Memory B cell (primary cell): ENCODE results near the gene PLSCR4.

Experiments
- ATAC-seq: fragments of 150-1000 bp; cut with Tn5 transposase; 2 replicates; pipeline ENCODE4 v1.10.0; 2021; ENCODE audit warnings: low read depth, mild to moderate bottlenecking, moderate library complexity
- DNase-seq, 2 donors: peaks; one replicate each; pipeline ENCODE4 v3.0.0; 2022; ENCODE audit warnings: low spot score in 2 of 2
- H3K27ac Mint-ChIP-seq: one replicate; pipeline ENCODE4 v1.8.0; 2022; ENCODE audit warnings: mild to moderate bottlenecking, moderate library complexity, mixed read lengths
- H3K27me3 Mint-ChIP-seq: one replicate; pipeline ENCODE4 v1.8.0; 2022; ENCODE audit warnings: mixed read lengths
- H3K36me3 Mint-ChIP-seq: one replicate; pipeline ENCODE4 v1.8.0; 2022; ENCODE audit warnings: mild to moderate bottlenecking, mixed read lengths
- H3K4me1 Mint-ChIP-seq: one replicate; pipeline ENCODE4 v1.8.0; 2022; ENCODE audit warnings: mixed read lengths
- H3K4me3 Mint-ChIP-seq: one replicate; pipeline ENCODE4 v1.8.0; 2022; ENCODE audit warnings: mild to moderate bottlenecking, moderate library complexity, mixed read lengths
- H3K9me3 Mint-ChIP-seq: one replicate; pipeline ENCODE4 v1.8.0; 2022; ENCODE audit warnings: mixed read lengths

PLSCR4 gene

DNA sequence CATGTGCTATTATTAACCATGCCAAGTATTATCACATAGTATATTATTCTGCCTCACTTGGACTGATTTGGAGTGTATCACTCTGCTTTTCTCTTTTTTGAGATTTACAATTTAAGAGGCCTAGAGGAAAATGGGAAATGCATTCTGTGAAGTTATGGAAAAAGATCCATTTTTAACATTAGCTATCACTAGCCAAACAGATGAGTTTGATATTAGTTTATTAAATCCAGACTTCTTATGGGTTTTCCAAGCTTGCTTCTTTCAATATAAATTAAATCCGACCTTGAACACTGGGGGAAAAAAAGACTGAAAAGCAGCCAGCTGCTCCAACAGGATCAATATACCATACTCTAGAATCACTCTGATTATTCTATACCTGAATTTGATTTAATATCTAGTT is 59.9 kb downstream of the PLSCR4 start:
- no peak for ATAC-seq
- Mint-ChIP-seq H3K4me1 (peaks cover 2% of the 10 kb centered on the region), H3K27ac (no peak overlapping the region), H3K9me3 (no peaks in the 10 kb centered on the region), H3K27me3 (peaks cover 4% of the 10 kb centered on the region), H3K4me3 (no peak overlapping the region), H3K36me3 (no peaks in the 10 kb centered on the region)
- DNase-seq, result no peak

DNA sequence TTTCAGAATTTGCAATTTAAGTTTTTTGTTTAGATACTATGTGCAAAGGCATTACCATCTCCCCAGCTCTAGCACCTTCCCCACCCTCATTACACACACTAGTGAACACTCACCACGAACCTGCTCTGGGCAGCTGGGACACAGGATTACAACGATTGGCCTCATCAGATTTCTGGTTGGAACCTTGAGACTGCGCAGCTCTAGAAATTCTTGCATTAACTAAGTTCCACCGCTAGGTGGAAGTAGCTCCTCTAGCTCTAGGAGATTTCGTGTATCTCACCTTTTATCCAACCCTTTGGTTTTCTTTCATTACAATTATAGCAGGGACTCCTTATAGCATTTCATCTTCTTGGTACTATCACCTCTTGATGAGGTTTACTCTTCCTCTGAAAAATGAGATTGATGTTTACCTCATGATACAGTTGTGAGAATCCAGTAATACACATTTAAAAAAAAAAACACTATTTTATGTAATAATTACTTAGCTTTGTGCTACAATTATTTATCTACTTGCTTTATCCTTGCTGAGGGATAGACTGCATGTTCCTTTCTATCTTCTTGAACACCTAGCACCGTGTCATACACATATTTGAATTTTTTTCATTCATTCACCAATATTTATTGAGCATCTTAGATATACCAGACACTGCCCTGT is 61.3 kb downstream of the PLSCR4 start:
- no peak overlapping the region for H3K27ac Mint-ChIP-seq
- peak; percentile 10 to 18 for DNase-seq
- peaks cover 4% of the 10 kb centered on the region for H3K27me3 Mint-ChIP-seq
- no peaks in the 10 kb centered on the region for H3K9me3 Mint-ChIP-seq
- peaks cover 2% of the 10 kb centered on the region for H3K4me1 Mint-ChIP-seq
- peak; percentile 63 for ATAC-seq
- H3K4me3 Mint-ChIP-seq, result no peak overlapping the region
- H3K36me3 Mint-ChIP-seq, result no peaks in the 10 kb centered on the region

DNA sequence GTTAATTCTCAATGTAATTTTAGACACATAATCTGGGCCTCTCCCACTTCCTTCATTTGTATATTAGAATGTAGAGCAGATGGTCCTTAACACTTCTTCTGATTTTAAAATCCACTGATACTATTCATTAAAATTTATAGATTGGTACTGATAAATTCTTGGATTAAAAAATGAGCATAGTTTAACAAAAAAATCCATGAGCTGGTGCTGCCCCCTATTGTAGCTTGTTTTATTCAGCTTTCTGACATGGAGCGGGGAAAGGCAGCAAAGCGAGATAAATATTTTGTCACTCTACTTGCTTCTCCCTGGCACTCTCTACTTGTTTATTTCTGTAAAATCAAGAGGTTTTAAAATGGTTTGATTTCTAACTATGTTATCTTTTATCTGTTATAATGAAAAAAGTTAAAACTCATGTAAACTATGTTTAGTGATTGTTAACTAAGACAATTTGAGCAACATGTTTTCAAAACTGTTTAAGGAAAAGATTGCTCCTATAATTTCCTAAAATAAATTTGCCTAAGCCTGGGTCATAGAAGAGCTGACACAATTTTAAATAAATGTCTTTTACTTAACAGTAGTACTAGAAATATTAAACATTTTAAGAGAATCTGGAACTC is 63.5 kb downstream of the PLSCR4 start:
- Mint-ChIP-seq H3K27ac (no peak overlapping the region), H3K9me3 (no peaks in the 10 kb centered on the region), H3K4me3 (no peak overlapping the region), H3K36me3 (no peaks in the 10 kb centered on the region), H3K4me1 (peaks cover 2% of the 10 kb centered on the region), H3K27me3 (peaks cover 4% of the 10 kb centered on the region)
- ATAC-seq (no peak), DNase-seq (no peak)

DNA sequence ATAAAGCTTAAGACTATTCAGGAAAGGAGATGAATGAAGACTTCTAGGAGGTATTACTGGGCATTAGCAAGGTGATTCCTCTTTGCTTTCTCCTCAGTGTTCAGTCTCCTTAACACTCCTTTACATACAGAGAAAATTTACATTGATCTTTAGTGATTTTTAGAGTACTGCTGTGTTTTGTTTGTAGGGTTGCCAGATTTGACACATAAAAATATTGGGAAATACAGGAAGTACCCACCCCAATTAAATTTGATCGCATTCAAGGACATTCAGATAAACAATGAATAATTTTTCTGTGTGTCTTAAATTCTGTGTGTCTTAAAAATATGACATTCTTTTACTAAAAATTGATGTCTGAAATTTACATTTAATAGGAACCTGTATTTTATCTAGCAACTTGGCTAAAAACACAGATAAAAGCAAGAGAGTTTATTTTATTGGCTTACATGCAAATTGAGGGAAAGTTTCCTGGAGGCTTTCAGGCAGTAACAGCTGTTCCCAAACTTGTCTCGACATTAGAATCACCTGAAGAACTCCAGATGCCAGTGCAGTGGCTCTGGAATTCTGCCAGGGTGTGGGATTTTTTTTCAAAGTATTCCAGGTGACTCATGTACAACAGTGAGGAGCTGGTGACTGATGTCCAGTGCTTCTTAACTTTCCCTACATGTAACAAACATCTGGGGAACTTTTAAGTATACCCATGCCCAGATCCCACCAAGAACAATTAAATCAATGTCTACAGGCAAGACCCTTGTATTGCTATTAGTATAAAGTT is 66.5 kb downstream of the PLSCR4 start:
- ATAC-seq (no peak), DNase-seq (no peak)
- Mint-ChIP-seq H3K4me3 (no peak overlapping the region), H3K4me1 (peaks cover under 1% of the 10 kb centered on the region), H3K9me3 (no peaks in the 10 kb centered on the region), H3K27me3 (peaks cover 3% of the 10 kb centered on the region), H3K36me3 (no peaks in the 10 kb centered on the region), H3K27ac (no peak overlapping the region)

DNA sequence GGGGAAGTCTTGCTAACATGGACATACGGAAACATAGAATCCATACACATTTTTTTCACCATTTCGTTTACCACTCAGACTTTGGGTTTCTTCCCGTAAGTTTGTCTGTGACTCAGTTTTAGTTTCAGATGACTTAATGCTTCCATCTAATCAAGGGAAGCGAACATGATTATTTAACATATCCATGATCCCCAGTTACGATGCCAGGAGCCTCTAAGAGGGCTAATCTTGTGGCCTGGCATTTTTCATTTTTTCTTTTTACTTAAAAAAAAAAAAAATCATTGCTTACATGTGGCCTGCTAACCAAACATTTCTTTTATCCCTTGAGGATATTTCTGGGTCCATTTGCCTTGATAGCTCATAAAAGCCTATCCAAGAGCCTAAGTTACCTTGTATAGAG is 69.7 kb downstream of the PLSCR4 start:
- ATAC-seq, result no peak
- no peak overlapping the region for H3K27ac Mint-ChIP-seq
- H3K4me1 Mint-ChIP-seq, result no peaks in the 10 kb centered on the region
- H3K9me3 Mint-ChIP-seq, result no peaks in the 10 kb centered on the region
- DNase-seq, result no peak
- H3K4me3 Mint-ChIP-seq, result no peak overlapping the region
- no peaks in the 10 kb centered on the region for H3K36me3 Mint-ChIP-seq
- H3K27me3 Mint-ChIP-seq, result no peaks in the 10 kb centered on the region

DNA sequence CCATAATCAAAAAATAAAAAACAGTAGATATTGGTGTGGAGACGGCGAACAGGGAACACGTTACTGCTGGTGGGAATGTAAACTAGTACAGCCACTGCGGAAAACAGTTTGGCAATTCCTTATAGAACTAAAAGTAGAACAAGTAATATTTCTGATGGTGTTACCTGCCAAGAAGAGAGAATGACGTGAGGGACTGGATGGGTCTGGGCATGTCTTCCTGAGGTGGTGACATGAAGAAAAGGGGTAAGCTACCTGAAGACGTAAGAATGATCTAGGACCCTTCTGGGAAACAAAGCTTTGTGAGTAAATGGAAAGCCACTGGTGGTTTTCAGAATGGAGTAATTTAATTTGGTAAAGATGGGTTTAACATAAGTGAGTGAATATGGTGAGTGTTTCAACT is 70.5 kb downstream of the PLSCR4 start:
- no peak for DNase-seq
- Mint-ChIP-seq H3K27me3 (no peaks in the 10 kb centered on the region), H3K36me3 (no peaks in the 10 kb centered on the region), H3K9me3 (no peaks in the 10 kb centered on the region), H3K27ac (no peak overlapping the region), H3K4me1 (no peaks in the 10 kb centered on the region), H3K4me3 (no peak overlapping the region)
- ATAC-seq, result no peak

DNA sequence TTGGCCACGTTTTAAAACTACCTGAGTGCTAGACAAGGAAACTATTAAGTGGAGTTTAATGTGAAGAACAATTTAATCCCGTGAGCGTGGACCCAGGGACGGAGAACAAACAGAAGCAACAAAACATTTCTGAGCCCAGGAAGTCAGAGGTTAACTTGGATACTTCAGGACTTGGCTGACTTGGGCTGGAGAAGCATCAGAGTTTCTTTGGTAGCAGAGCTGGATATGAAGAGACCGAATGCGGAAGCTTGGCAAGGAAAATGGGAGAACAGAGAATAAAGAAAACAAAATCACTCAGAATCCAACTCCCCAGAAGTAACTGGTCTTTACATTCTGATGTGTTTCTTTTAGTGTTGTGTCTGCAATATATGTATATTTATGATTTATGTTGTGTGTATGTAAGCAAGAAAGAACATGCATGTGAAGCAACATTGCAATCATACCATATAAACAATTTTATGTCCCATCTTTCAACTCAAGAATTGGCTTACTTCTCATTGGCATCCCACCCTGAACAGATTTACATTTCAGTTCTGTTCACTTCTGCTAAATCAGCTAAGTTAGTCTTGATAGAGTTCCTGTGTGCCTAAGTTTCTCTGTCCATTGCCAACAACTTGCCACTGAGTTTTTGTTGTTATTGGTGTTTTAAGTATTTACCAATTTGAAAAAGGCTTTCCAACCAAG is 72.8 kb downstream of the PLSCR4 start:
- Mint-ChIP-seq H3K4me3 (no peak overlapping the region), H3K36me3 (no peaks in the 10 kb centered on the region), H3K4me1 (no peaks in the 10 kb centered on the region), H3K9me3 (no peaks in the 10 kb centered on the region), H3K27ac (no peak overlapping the region), H3K27me3 (peaks cover under 1% of the 10 kb centered on the region)
- ATAC-seq (no peak), DNase-seq (no peak)

DNA sequence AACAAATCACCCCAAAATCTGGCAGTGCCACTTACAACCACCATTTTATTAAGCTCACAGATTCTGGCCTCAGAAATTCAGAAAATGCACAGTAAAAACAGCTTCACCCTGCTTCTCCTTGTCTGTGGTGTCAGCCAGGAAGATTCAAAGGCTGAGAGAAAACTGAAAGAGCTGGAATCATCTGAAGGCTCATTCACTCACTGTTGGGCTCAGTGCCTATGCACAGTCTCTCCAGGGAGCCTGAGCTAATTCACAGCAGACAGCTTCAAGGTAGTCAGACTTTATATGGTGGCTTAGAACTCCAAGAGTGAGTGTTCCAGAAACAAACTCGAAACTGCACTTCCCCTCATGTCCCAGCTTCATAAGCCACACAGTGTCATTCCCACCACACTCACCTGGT is 73.4 kb downstream of the PLSCR4 start:
- H3K4me3 Mint-ChIP-seq, result no peak overlapping the region
- ATAC-seq, result no peak
- no peak for DNase-seq
- no peaks in the 10 kb centered on the region for H3K36me3 Mint-ChIP-seq
- no peaks in the 10 kb centered on the region for H3K9me3 Mint-ChIP-seq
- no peak overlapping the region for H3K27ac Mint-ChIP-seq
- no peaks in the 10 kb centered on the region for H3K4me1 Mint-ChIP-seq
- peaks cover 4% of the 10 kb centered on the region for H3K27me3 Mint-ChIP-seq

DNA sequence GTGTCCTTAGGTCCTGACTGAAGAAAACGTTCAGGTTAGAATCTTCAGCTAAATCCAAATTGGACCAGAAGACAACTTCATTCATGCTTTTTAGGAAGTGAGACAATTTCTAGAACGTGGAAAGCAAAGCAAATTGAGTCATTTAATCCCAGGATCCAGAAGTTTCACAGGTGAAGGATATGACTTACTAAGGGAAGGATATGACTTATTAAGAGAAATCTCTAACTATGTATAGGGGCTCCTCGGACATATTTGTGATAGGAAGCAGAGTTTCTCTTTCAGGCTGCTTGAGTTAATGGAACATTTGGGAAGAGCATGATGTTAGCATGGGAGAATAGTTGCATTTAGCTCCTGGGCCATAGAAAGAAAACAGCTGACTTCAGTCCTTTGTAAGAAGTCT is 73.8 kb downstream of the PLSCR4 start:
- no peak for DNase-seq
- no peaks in the 10 kb centered on the region for H3K4me1 Mint-ChIP-seq
- no peaks in the 10 kb centered on the region for H3K36me3 Mint-ChIP-seq
- H3K27ac Mint-ChIP-seq, result no peak overlapping the region
- no peaks in the 10 kb centered on the region for H3K9me3 Mint-ChIP-seq
- H3K4me3 Mint-ChIP-seq, result no peak overlapping the region
- no peak for ATAC-seq
- H3K27me3 Mint-ChIP-seq, result peaks cover 4% of the 10 kb centered on the region

DNA sequence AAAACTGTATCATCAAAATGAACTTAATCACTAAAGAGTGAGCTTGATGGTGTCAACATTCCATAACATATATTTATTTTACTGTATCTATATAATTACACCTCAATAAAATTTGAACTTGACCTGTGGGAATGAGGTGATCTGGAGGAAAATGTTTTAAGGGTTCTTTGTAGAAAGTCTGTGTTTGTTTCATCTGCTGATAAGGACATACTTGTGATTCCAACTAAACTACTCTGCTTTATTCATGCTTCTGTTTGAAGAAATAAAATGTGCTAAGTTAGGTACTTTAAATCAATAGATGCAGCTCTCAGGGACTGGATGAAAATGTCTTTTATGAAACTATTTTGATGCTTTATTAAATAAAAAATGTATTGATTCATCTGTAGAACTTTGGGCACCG is 78.3 kb downstream of the PLSCR4 start:
- Mint-ChIP-seq H3K27ac (no peak overlapping the region), H3K9me3 (no peaks in the 10 kb centered on the region), H3K27me3 (peaks cover 4% of the 10 kb centered on the region)

DNA sequence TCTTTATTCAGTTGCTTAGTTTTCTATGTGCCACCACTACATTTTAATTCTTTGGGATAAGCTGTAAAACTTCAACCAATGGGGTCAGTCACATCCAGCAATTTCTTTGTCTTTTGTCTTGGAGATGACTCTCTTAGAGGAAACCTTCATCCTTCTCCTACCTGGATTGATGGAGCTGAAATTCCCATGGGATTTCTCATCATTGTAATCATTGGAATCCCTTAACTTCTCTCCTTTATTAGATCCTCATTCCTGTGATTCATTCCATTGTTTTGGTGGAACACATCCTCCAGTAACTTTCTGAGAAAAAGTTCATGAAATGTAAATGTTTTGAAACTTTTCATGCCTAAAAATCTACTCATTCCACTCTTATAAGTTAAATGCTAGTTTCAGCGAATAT is 80.3 kb downstream of the PLSCR4 start:
- no peaks in the 10 kb centered on the region for H3K4me1 Mint-ChIP-seq
- no peak overlapping the region for H3K4me3 Mint-ChIP-seq
- ATAC-seq, result no peak
- H3K36me3 Mint-ChIP-seq, result no peaks in the 10 kb centered on the region
- H3K27ac Mint-ChIP-seq, result no peak overlapping the region
- no peak for DNase-seq
- peaks cover 4% of the 10 kb centered on the region for H3K27me3 Mint-ChIP-seq
- H3K9me3 Mint-ChIP-seq, result no peaks in the 10 kb centered on the region

More for the DNA sequence above, 78.3 kb downstream of the PLSCR4 start:
- DNase-seq (no peak), ATAC-seq (no peak)
- Mint-ChIP-seq H3K36me3 (no peaks in the 10 kb centered on the region), H3K4me3 (no peak overlapping the region), H3K4me1 (no peaks in the 10 kb centered on the region)

DNA sequence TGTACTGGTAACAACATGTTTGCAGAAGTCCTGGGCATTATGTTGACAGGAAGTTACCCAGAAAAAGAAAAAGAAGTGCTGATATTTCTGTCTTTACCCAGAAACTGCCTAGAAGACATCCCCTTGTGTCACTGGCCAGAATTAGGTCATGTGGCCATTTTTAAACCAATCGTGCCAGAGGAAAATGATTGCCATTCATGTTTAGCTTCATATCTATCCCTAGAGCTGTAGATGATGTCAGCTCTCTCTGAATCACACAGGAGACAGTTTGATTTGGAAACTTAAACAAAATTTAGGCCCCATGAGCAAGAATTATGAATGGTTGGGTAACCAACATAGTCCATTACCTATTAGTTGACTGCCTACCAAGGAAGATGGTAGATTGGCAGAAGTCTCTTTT is 81.0 kb downstream of the PLSCR4 start:
- H3K27ac Mint-ChIP-seq, result no peak overlapping the region
- DNase-seq, result no peak
- H3K4me1 Mint-ChIP-seq, result no peaks in the 10 kb centered on the region
- H3K9me3 Mint-ChIP-seq, result no peaks in the 10 kb centered on the region
- ATAC-seq, result no peak
- no peak overlapping the region for H3K4me3 Mint-ChIP-seq
- H3K36me3 Mint-ChIP-seq, result no peaks in the 10 kb centered on the region
- H3K27me3 Mint-ChIP-seq, result peaks cover 4% of the 10 kb centered on the region

DNA sequence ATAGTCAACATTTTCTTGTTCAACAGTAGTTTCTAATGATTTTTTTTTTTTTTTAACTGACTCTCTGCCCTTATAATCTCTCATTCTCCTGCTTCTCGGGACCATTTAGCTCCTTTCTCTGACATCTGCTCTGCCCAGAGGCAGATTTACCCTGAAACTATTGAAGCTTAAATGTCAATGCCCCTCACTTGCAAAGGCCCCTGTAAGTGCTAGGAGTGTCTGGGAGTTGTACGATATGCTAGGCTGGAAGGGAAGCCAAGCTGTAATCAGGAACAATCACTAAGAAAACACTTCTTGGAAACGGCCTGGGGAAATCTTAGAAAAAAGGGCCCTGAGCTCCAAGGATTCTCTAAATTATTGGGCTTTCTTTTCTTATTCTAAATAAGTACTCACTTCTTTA is 84.1 kb downstream of the PLSCR4 start:
- Mint-ChIP-seq H3K9me3 (no peaks in the 10 kb centered on the region), H3K36me3 (no peaks in the 10 kb centered on the region), H3K4me1 (no peaks in the 10 kb centered on the region), H3K27me3 (peaks cover 6% of the 10 kb centered on the region), H3K4me3 (no peak overlapping the region), H3K27ac (no peak overlapping the region)
- no peak for ATAC-seq
- no peak for DNase-seq

DNA sequence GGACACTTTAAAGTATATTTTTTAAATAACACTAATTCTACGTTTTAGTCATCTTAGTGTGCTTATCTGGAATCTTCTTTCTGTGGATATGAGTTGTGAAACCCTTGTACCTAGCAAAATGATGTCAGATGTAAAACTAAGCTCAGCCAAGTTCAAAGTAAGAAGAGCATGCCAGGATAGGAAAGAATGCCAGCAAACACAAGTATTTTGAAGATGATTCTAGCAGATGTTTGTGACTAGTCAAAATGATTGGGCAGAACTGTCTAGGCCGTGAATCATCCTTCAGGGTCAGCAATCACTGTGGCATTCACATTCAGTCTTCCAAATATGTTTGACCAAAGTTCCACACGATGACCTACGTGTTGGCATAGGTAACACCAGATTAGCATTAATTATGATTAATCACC is 84.5 kb downstream of the PLSCR4 start:
- Mint-ChIP-seq H3K4me3 (no peak overlapping the region), H3K4me1 (no peaks in the 10 kb centered on the region), H3K9me3 (no peaks in the 10 kb centered on the region), H3K27me3 (peaks cover 6% of the 10 kb centered on the region), H3K27ac (no peak overlapping the region), H3K36me3 (no peaks in the 10 kb centered on the region)
- ATAC-seq (no peak), DNase-seq (no peak)
